A549 (cell line): ENCODE data around the gene ATP5PF. TPM values are rescaled to one million over a fixed set of nuclear protein-coding genes. Genes with fewer than 3 reads are reported as not detected.
"Not testable (repeated sequence)": the region's sequence is repeated elsewhere in the genome, so short reads cannot be mapped to it uniquely, and the experiment has no call there.

ENCODE experiments used
- ATAC-seq, 2 experiments: fragments of 200-7000 bp in 1 of 2; fragments of >200 bp in 1 of 2; cut with Nextera tagmentation in 1 of 2; cut with Tn5 transposase in 1 of 2; 3 replicates each; pipeline versions ENCODE4 v1.8.0 to v1.9.1; 2018 to 2020; ENCODE audit warnings: mild to moderate bottlenecking in 1 of 2, moderate library complexity in 1 of 2
- CTCF ChIA-PET: fragments of 300-600 bp; sonication (Branson Sonifier 250); formaldehyde crosslinking; extraction: SDS; loops from one replicate; lab custom pipeline; 2021; ENCODE audit warnings: antibody characterized with exemption, inconsistent platforms; lab: Yijun Ruan, JAX
- POLR2A ChIA-PET: fragments of 350-600 bp; formaldehyde crosslinking; extraction: SDS; loops from one replicate; lab custom pipeline; 2021; ENCODE audit warnings: antibody characterized with exemption, inconsistent platforms; lab: Yijun Ruan, JAX
- DNase-seq, 2 experiments: peaks; one replicate each; pipeline versions ENCODE4 v3.0.0 to v3.0.0-alpha.2; 2011 to 2016; ENCODE audit warnings: low read depth in 1 of 2, low spot score in 1 of 2
- FAIRE-seq: peaks from 2 replicates; lab custom pipeline; 2011; peaks lifted over from hg19 to GRCh38; lab: Jason Lieb, UNC
- H3K27ac ChIP-seq, 2 experiments: fragments of >200 bp; sonication (Bioruptor Twin); formaldehyde crosslinking; 3 replicates each; pipeline ENCODE4 v1.5.1; 2016 to 2017
- H3K4me1 ChIP-seq: fragments of >200 bp; sonication (Bioruptor Twin); formaldehyde crosslinking; 3 replicates; pipeline ENCODE4 v1.6.1; 2016
- H3K4me2 ChIP-seq: fragments of >200 bp; sonication (Bioruptor Twin); formaldehyde crosslinking; 3 replicates; pipeline ENCODE4 v1.6.1; 2016
- H3K4me3 ChIP-seq: fragments of >200 bp; sonication (Bioruptor Twin); formaldehyde crosslinking; 3 replicates; pipeline ENCODE4 v1.5.1; 2016
- H3K9me3 ChIP-seq: fragments of >200 bp; sonication (Bioruptor Twin); formaldehyde crosslinking; 3 replicates; pipeline ENCODE4 v1.6.1; 2016
- ATOH8 ChIP-seq: fragments of 250-450 bp; sonication (Bioruptor Pico); IDR thresholded peaks from 2 replicates; pipeline ENCODE4 v1.5.0; 2020; ENCODE audit warnings: low read depth, mild to moderate bottlenecking, moderate library complexity
- BCL3 ChIP-seq: fragments of >200 bp; sonication (Bioruptor Twin); formaldehyde crosslinking; IDR thresholded peaks from 3 replicates; pipeline ENCODE4 v1.6.1; 2016
- BHLHE40 ChIP-seq: IDR thresholded peaks from 2 replicates; pipeline ENCODE4 v1.6.1; 2012; ENCODE audit warnings: low read depth, low read length, inconsistent platforms
- CBX2 ChIP-seq: fragments of 200-600 bp; sonication (generic); IDR thresholded peaks from 2 replicates; pipeline ENCODE4 v1.6.1; 2016; ENCODE audit warnings: low read depth, mild to moderate bottlenecking, borderline replicate concordance
- E2F6 ChIP-seq: IDR thresholded peaks from 2 replicates; pipeline ENCODE4 v1.6.1; 2012; ENCODE audit warnings: low read depth, borderline replicate concordance
- EP300 ChIP-seq, 2 experiments: fragments of >200 bp; sonication (Bioruptor Twin); formaldehyde crosslinking; IDR thresholded peaks; 2 replicates in 1 of 2; 3 replicates in 1 of 2; pipeline ENCODE4 v1.6.1; 2016 to 2017
- FOXS1 ChIP-seq: fragments of 250-450 bp; sonication (Bioruptor Pico); IDR thresholded peaks from 2 replicates; pipeline ENCODE4 v1.5.0; 2020; ENCODE audit warnings: mild to moderate bottlenecking, moderate library complexity
- GATA3 ChIP-seq: IDR thresholded peaks from 2 replicates; pipeline ENCODE4 v1.6.1; 2012; ENCODE audit warnings: borderline replicate concordance
- HEYL ChIP-seq: fragments of 250-450 bp; sonication (Bioruptor Pico); IDR thresholded peaks from 2 replicates; pipeline ENCODE4 v1.8.0; 2021; ENCODE audit warnings: mild to moderate bottlenecking, moderate library complexity
- HOXB13 ChIP-seq: fragments of 250-450 bp; sonication (Bioruptor Pico); IDR thresholded peaks from 2 replicates; pipeline ENCODE4 v1.5.0; 2020; ENCODE audit warnings: low read depth, mild to moderate bottlenecking, moderate library complexity
- HOXB5 ChIP-seq: fragments of 250-450 bp; sonication (Bioruptor Pico); IDR thresholded peaks from 2 replicates; pipeline ENCODE4 v1.5.0; 2020; ENCODE audit warnings: mild to moderate bottlenecking, moderate library complexity
- JUN ChIP-seq, 2 experiments: fragments of >200 bp; sonication (Bioruptor Twin); formaldehyde crosslinking; IDR thresholded peaks; 2 replicates in 1 of 2; 3 replicates in 1 of 2; pipeline ENCODE4 v1.6.1; 2016 to 2017
- MAFK ChIP-seq: fragments of 450-650 bp; IDR thresholded peaks from 2 replicates; pipeline ENCODE4 v1.6.1; 2014; ENCODE audit not compliant: partially characterized antibody
- MAX ChIP-seq: IDR thresholded peaks from 2 replicates; pipeline ENCODE4 v1.6.1; 2012
- MAZ ChIP-seq: fragments of 150-350 bp; IDR thresholded peaks from 2 replicates; pipeline ENCODE4 v1.6.1; 2014; ENCODE audit warnings: antibody characterized with exemption, low read depth, low read length, borderline replicate concordance
- NPAS2 ChIP-seq: fragments of 250-450 bp; sonication (Bioruptor Pico); IDR thresholded peaks from 2 replicates; pipeline ENCODE4 v1.8.0; 2022; ENCODE audit warnings: mild to moderate bottlenecking, moderate library complexity, borderline replicate concordance
- PHF8 ChIP-seq: fragments of 200-600 bp; sonication (generic); IDR thresholded peaks from 2 replicates; pipeline ENCODE4 v1.6.1; 2016; ENCODE audit warnings: low read depth, mild to moderate bottlenecking, antibody characterized with exemption, moderate library complexity, borderline replicate concordance
- POLR2A ChIP-seq: IDR thresholded peaks from 2 replicates; pipeline ENCODE4 v1.6.1; 2012; ENCODE audit warnings: mild to moderate bottlenecking, low read length
- RAD21 ChIP-seq, 2 experiments: fragments of >200 bp in 1 of 2; sonication (Bioruptor Twin) in 1 of 2; formaldehyde crosslinking in 1 of 2; IDR thresholded peaks in 1 of 2; conservative IDR thresholded peaks in 1 of 2; 2 replicates in 1 of 2; 3 replicates in 1 of 2; pipeline ENCODE4 v1.6.1; 2012 to 2018; ENCODE audit warnings: inconsistent platforms in 1 of 2
- TFCP2L1 ChIP-seq: fragments of 250-450 bp; sonication (Bioruptor Pico); IDR thresholded peaks from 2 replicates; pipeline ENCODE4 v1.5.0; 2021; ENCODE audit warnings: mild to moderate bottlenecking
- TP53 ChIP-seq: fragments of 250-450 bp; sonication (Bioruptor Pico); IDR thresholded peaks from 2 replicates; pipeline ENCODE4 v1.5.0; 2021; ENCODE audit warnings: mild to moderate bottlenecking, moderate library complexity
- ZFP36 ChIP-seq: fragments of 450-650 bp; IDR thresholded peaks from 2 replicates; pipeline ENCODE4 v1.6.1; 2014; ENCODE audit warnings: borderline replicate concordance; ENCODE audit not compliant: partially characterized antibody
- ZNF302 ChIP-seq: fragments of 250-450 bp; sonication (Bioruptor Pico); IDR thresholded peaks from 2 replicates; pipeline ENCODE4 v1.9.0; 2021; ENCODE audit warnings: inconsistent platforms, mild to moderate bottlenecking, moderate library complexity
- ZSCAN20 ChIP-seq: fragments of 250-450 bp; sonication (Bioruptor Pico); IDR thresholded peaks from 2 replicates; pipeline ENCODE4 v1.8.0; 2022; ENCODE audit warnings: mild to moderate bottlenecking, moderate library complexity
- WGBS: methylation state at CpG from one replicate; pipeline ENCODE4 v1.1.6; 2017; ENCODE audit errors: missing lambda C conversion rate; 5-methylcytosine and 5-hydroxymethylcytosine counted together
- polyA minus RNA-seq: library from RNA; depleted of rRNA, polyadenylated mRNA; stranded (reverse); fragments of >200 nt; gene quantifications from 2 replicates; pipeline ENCODE4 v1.2.3, GENCODE V29; 2011; rRNA and poly(A)+ RNA removed
- polyA plus RNA-seq, 4 experiments: library from polyadenylated mRNA; depleted of rRNA in 3 of 4; stranded (reverse); fragments of >200 nt; fragmentation: RNase III in 1 of 4; extraction: RNeasy Plus Mini Kit Qiagen cat#74134 plus additional on column Dnase treatment in 1 of 4; gene quantifications; 2 replicates in 3 of 4; 3 replicates in 1 of 4; pipeline ENCODE4 v1.2.3, GENCODE V29; 2011 to 2017
- TF ChIP-seq, protein P1 (sequence below): fragments of >200 bp; sonication (Bioruptor Twin); formaldehyde crosslinking; IDR thresholded peaks from 2 replicates; pipeline ENCODE4 v1.6.1; 2016
- TF ChIP-seq, protein P2 (sequence below): fragments of 150-350 bp; IDR thresholded peaks from 2 replicates; pipeline ENCODE4 v1.6.1; 2014; ENCODE audit warnings: low read depth, mild to moderate bottlenecking, low read length
- TF ChIP-seq, protein P3 (sequence below): IDR thresholded peaks from 2 replicates; pipeline ENCODE4 v1.6.1; 2012

ATP5PF gene
- polyA plus RNA-seq (2011; rRNA removed) (143 and 202 TPM in 2 replicates), polyA plus RNA-seq (2017; fragmentation: RNase III; extraction: RNeasy Plus Mini Kit Qiagen cat#74134 plus additional on column Dnase treatment) (221 to 227 TPM (median 224 TPM) in 3 replicates), polyA minus RNA-seq (13.9 and 18.1 TPM in 2 replicates)
- polyA plus RNA-seq (2012; cell fraction: cytosol; rRNA removed), result 152 and 161 TPM in 2 replicates
- polyA plus RNA-seq (2012; cell fraction: nucleus; rRNA removed), result 29.5 and 39.1 TPM in 2 replicates

DNA sequence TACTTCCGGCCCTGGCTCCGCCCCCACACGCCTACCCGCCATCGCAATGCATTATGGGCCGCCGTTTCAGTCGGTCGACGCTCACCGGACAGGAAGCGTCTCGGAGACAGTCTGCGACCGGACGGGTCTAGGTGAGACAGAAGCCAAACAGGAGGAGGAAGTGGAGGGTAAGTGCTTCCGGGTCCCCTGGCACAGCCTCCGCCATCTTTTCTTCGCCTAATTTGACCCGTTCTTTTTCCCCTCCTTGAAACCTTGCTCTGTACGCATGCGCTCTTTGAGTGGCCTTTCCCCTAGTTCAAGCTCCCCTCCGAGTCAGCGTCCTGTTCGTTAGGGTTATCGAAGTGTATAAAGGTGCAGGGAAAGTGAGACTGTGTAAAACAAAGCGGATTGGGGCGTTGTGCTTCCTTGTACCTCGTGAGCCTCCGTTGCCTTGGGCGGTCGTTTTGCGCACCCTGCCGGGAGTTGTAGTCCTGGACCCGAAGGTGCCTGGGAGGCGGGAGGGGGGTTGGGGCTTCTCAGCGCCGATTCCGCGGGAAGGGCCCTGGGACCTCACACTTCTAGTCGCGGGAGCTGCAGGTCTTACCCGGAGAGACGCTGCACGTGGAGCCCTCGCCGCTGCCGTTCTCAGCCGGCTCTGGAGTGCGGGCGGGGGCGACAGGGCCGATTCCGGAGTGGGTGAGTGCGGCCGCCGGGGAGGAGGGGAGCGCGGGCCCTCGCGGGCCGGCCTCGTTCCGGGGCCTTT is at the start of gene ATP5PF, which contains the start of gene GABPA:
Gene ATP5PF (minus strand): TSS at position 1 of the 742 bp plus-strand sequence. CDS start 5,110 bp downstream, outside the sequence.
Gene GABPA (plus strand): TSS at position 69 of the 742 bp plus-strand sequence. CDS start 6,627 bp downstream, outside the sequence.
- H3K4me3 ChIP-seq, result peak within 1 kb of the TSS; percentile 93
- peak within 1 kb of the TSS; percentile 98 to 100 for H3K27ac ChIP-seq
- DNase-seq (peak; percentile 53 to 97), ATAC-seq (peak; percentile 97), FAIRE-seq (no peak)
- peak; percentile 20; the same call in 1 of the 3 replicates for TF ChIP-seq BCL3
- peak; percentile 86 for TF ChIP-seq PHF8
- no peak for TF ChIP-seq ZSCAN20 (CRISPR knock-in tag)
- TF ChIP-seq, protein P1, sequence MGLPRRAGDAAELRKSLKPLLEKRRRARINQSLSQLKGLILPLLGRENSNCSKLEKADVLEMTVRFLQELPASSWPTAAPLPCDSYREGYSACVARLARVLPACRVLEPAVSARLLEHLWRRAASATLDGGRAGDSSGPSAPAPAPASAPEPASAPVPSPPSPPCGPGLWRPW, result no peak
- TF ChIP-seq MAZ, result no peak
- TF ChIP-seq E2F6, result peak; percentile 31; the same call in 1 of the 2 replicates
- TF ChIP-seq ZNF302, result no peak
- TF ChIP-seq, protein P2, sequence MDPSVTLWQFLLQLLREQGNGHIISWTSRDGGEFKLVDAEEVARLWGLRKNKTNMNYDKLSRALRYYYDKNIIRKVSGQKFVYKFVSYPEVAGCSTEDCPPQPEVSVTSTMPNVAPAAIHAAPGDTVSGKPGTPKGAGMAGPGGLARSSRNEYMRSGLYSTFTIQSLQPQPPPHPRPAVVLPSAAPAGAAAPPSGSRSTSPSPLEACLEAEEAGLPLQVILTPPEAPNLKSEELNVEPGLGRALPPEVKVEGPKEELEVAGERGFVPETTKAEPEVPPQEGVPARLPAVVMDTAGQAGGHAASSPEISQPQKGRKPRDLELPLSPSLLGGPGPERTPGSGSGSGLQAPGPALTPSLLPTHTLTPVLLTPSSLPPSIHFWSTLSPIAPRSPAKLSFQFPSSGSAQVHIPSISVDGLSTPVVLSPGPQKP, result no peak
- no peak for TF ChIP-seq HOXB13 (CRISPR knock-in tag)
- TF ChIP-seq BHLHE40, result no peak
- TF ChIP-seq ZFP36, result no peak
- TF ChIP-seq RAD21 (conservative IDR thresholded peaks at IDR 0.05 in 1 of 2, IDR thresholded peaks at IDR 0.05 in 1 of 2), result no peak
- no peak for TF ChIP-seq MAFK
- TF ChIP-seq, protein P3, sequence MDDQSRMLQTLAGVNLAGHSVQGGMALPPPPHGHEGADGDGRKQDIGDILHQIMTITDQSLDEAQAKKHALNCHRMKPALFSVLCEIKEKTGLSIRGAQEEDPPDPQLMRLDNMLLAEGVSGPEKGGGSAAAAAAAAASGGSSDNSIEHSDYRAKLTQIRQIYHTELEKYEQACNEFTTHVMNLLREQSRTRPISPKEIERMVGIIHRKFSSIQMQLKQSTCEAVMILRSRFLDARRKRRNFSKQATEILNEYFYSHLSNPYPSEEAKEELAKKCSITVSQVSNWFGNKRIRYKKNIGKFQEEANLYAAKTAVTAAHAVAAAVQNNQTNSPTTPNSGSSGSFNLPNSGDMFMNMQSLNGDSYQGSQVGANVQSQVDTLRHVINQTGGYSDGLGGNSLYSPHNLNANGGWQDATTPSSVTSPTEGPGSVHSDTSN, result 0 out of 2 replicates have a peak, but pooled peaks have one; percentile 28
- no peak for TF ChIP-seq FOXS1 (CRISPR knock-in tag)
- no peak for TF ChIP-seq HOXB5 (CRISPR knock-in tag)
- no peak for TF ChIP-seq NPAS2 (CRISPR knock-in tag)
- TF ChIP-seq TP53 (CRISPR knock-in tag), result no peak
- no peak for TF ChIP-seq EP300 (IDR thresholded peaks at IDR 0.05)
- TF ChIP-seq CBX2, result no peak
- no peak; the same call in 1 of the 2 replicates for TF ChIP-seq GATA3
- TF ChIP-seq TFCP2L1 (CRISPR knock-in tag), result 0 out of 2 replicates have a peak, but pooled peaks have one; percentile 58
- TF ChIP-seq ATOH8 (CRISPR knock-in tag), result no peak
- TF ChIP-seq JUN (IDR thresholded peaks at IDR 0.05), result peak; percentile 45 to 63; a peak in 3 of 5 replicates
- TF ChIP-seq MAX, result peak; percentile 56
- TF ChIP-seq POLR2A, result 0 out of 2 replicates have a peak, but pooled peaks have one; percentile 8
- no peak for TF ChIP-seq HEYL
- CTCF ChIA-PET, result interaction anchor here (1.0 to 1.9 kb wide), 2 partner anchors 27 to 126 kb away, joined by 4 to 5 read pairs; no protein-coding TSS in a partner anchor
- under 1% methylated on average over 23 of the region's 64 CpGs for WGBS
- H3K9me3 ChIP-seq, result no peaks in the 10 kb centered on the region
- POLR2A ChIA-PET, result interaction anchor here (0.6 to 1.0 kb wide), 3 partner anchors 65 to 1111 kb away, joined by 3 read pairs; no protein-coding TSS in a partner anchor
- peaks cover 8% of the 10 kb centered on the region; the same call in 1 of the 3 replicates for H3K4me1 ChIP-seq
- H3K4me2 ChIP-seq, result peak within 1 kb of the TSS; percentile 87

DNA sequence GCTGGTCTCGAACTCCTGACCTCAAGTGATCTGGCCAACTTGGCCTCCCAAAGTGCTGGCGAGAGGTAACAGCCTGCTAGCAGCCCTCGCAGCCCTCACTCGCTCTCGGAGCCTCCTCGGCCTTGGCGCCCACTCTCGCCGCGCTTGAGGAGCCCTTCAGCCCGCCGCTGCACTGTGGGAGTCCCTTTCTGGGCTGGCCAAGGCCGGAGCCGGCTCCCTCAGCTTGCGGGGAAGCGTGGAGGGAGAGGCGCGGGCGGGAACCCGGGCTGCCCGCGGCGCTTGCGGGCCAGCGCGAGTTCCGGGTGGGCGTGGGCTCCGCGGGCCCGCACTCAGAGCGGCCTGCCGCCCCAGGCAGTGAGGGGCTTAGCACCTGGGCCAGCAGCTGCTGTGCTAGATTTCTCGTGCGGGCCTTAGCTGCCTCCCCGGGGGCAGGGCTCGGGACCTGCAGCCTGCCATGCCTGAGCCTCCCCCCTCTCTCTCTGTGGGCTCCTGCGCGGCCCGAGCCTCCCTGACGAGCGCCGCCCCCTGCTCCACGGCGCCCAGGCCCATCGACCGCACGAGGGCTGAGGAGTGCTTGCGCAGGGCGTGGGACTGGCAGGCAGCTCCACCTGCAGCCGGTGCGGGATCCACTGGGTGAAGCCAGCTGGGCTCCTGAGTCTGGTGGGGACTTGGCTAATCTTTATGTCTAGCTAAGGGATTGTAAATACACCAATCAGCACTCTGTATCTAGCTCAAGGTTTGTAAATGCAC is 43.6 kb upstream of the ATP5PF start:
- CTCF ChIA-PET, result interaction anchor here (1.1 to 2.5 kb wide), 3 partner anchors 13 to 29 kb away, joined by 3 to 7 read pairs (median 3); no protein-coding TSS in a partner anchor
- H3K4me3 ChIP-seq, H3K4me1 ChIP-seq, POLR2A ChIA-PET, H3K27ac ChIP-seq, ATAC-seq, DNase-seq, FAIRE-seq, H3K4me2 ChIP-seq, H3K9me3 ChIP-seq: not testable (repeated sequence)
- WGBS, result 17% methylated on average over 2 of the region's 52 CpGs
